GM19452 (cell line): ENCODE results near the gene GPR143.
"Not testable (repeated sequence)": the region's sequence is repeated elsewhere in the genome, so short reads cannot be mapped to it uniquely, and the experiment has no call there.

Experiments
- ATAC-seq: cut with Tn5 transposase; IDR thresholded peaks from one replicate; pipeline ENCODE4 v1.9.1; 2021; ENCODE audit not compliant: unreplicated experiment

GPR143 gene

GRCh38 chrX:9770319-9770718 is 4.7 kb upstream of the GPR143 start:
- ATAC-seq: no peak

GRCh38 chrX:9768321-9768839 is 2.7 kb upstream of the GPR143 start:
- not testable (repeated sequence) for ATAC-seq

GRCh38 chrX:9767375-9767774 is 1.7 kb upstream of the GPR143 start:
- no peak for ATAC-seq

GRCh38 chrX:9765072-9765736 is 443 bp downstream of the GPR143 start:
- no peak for ATAC-seq

GRCh38 chrX:9759337-9759736 is 6.3 kb downstream of the GPR143 start:
- ATAC-seq: no peak

GRCh38 chrX:9758021-9758638 is 7.5 kb downstream of the GPR143 start:
- no peak for ATAC-seq

- ATAC-seq: no peak
Measured at GRCh38 chrX:9757366-9757765, 8.3 kb downstream of the GPR143 start.

- no peak for ATAC-seq
Measured at GRCh38 chrX:9749146-9749692, 16.4 kb downstream of the GPR143 start.

GRCh38 chrX:9747644-9748043 is 18.0 kb downstream of the GPR143 start:
- ATAC-seq: no peak

GRCh38 chrX:9746148-9746888 is 19.3 kb downstream of the GPR143 start:
- no peak for ATAC-seq

GRCh38 chrX:9745417-9746115 is 20.1 kb downstream of the GPR143 start:
- no peak for ATAC-seq

- ATAC-seq: no peak
Measured at GRCh38 chrX:9739130-9739529, 26.5 kb downstream of the GPR143 start.

GRCh38 chrX:9738151-9738550 is 27.5 kb downstream of the GPR143 start:
- no peak for ATAC-seq

- ATAC-seq: no peak
Measured at GRCh38 chrX:9737363-9737762, 28.3 kb downstream of the GPR143 start.

- ATAC-seq: no peak
Measured at GRCh38 chrX:9730752-9731151, 34.9 kb downstream of the GPR143 start.

- ATAC-seq: no peak
Measured at GRCh38 chrX:9730078-9730477, 35.6 kb downstream of the GPR143 start.

- no peak for ATAC-seq
Measured at GRCh38 chrX:9729171-9729885, 36.3 kb downstream of the GPR143 start.

- no peak for ATAC-seq
Measured at GRCh38 chrX:9728261-9728660, 37.4 kb downstream of the GPR143 start.

GRCh38 chrX:9724711-9725110 is 40.9 kb downstream of the GPR143 start:
- no peak for ATAC-seq

GRCh38 chrX:9717376-9717775 is 48.3 kb downstream of the GPR143 start:
- no peak for ATAC-seq
